Smooth muscle cell (in vitro differentiated cells): ENCODE measurements around the gene PITX2. TPM values are rescaled to one million over a fixed set of nuclear protein-coding genes. Genes with fewer than 3 reads are reported as not detected.

Experiments used
- DNase-seq: peaks from one replicate; lab custom pipeline; 2025; ENCODE audit not compliant: unreplicated experiment; lab: John Stamatoyannopoulos, UW
- H2AFZ ChIP-seq: fragments of 200-600 bp; sonication (generic); 2 replicates; pipeline ENCODE4 v1.6.0; 2016; ENCODE audit warnings: antibody characterized with exemption, low read depth, mild to moderate bottlenecking
- H3F3A ChIP-seq: fragments of 200-600 bp; sonication (generic); 2 replicates; pipeline ENCODE4 v1.6.0; 2017; ENCODE audit warnings: antibody characterized with exemption, low read depth
- H3K27ac ChIP-seq: fragments of 200-600 bp; sonication (generic); 2 replicates; pipeline ENCODE4 v1.5.1; 2016; ENCODE audit warnings: low read depth, mild to moderate bottlenecking
- H3K27me3 ChIP-seq: fragments of 200-600 bp; sonication (generic); 2 replicates; pipeline ENCODE4 v1.6.1; 2016; ENCODE audit warnings: low read depth, mild to moderate bottlenecking
- H3K36me3 ChIP-seq: fragments of 200-600 bp; sonication (generic); 2 replicates; pipeline ENCODE4 v1.5.1; 2016; ENCODE audit warnings: low read depth
- H3K4me1 ChIP-seq: fragments of 200-600 bp; sonication (generic); 2 replicates; pipeline ENCODE4 v1.5.1; 2016; ENCODE audit warnings: low read depth
- H3K4me2 ChIP-seq: fragments of 200-600 bp; sonication (generic); 2 replicates; pipeline ENCODE4 v1.6.0; 2016; ENCODE audit warnings: mild to moderate bottlenecking
- H3K4me3 ChIP-seq: fragments of 200-600 bp; sonication (generic); 2 replicates; pipeline ENCODE4 v1.5.1; 2016; ENCODE audit warnings: mild to moderate bottlenecking
- H3K79me2 ChIP-seq: fragments of 200-600 bp; sonication (generic); 2 replicates; pipeline ENCODE4 v1.6.0; 2016; ENCODE audit warnings: low read depth, mild to moderate bottlenecking
- H3K9ac ChIP-seq: fragments of 200-600 bp; sonication (generic); 2 replicates; pipeline ENCODE4 v1.6.0; 2016; ENCODE audit warnings: low read depth
- H3K9me3 ChIP-seq: fragments of 200-600 bp; sonication (generic); replicated peaks from 2 replicates; pipeline ENCODE4 v1.5.1; 2016; ENCODE audit warnings: low read depth
- H4K20me1 ChIP-seq: fragments of 200-600 bp; sonication (generic); 2 replicates; pipeline ENCODE4 v1.6.0; 2016; ENCODE audit warnings: low read depth
- CTCF ChIP-seq: fragments of 200-600 bp; sonication (generic); IDR thresholded peaks from 2 replicates; pipeline ENCODE4 v1.5.1; 2017; ENCODE audit warnings: borderline replicate concordance, mild to moderate bottlenecking, antibody characterized with exemption; ENCODE audit not compliant: insufficient read depth, poor library complexity, severe bottlenecking
- WGBS: methylation state at CpG from one replicate; pipeline ENCODE4 v1.1.7; 2016; ENCODE audit warnings: low lambda C conversion rate; 5-methylcytosine and 5-hydroxymethylcytosine counted together
- polyA plus RNA-seq: library from polyadenylated mRNA; unstranded; fragments of >200 nt; fragmentation: Nextera tagmentation; extraction: Ambion mirVana; gene quantifications from 2 replicates; pipeline ENCODE4 v1.2.1, GENCODE V29; 2016
- total RNA-seq: library from RNA; depleted of rRNA; stranded (reverse); fragments of >200 nt; gene quantifications from 2 replicates; pipeline ENCODE4 v1.2.3, GENCODE V29; 2014

Gene PITX2
- total and polyA plus RNA-seq, 2 experiments from 2014 or later: 289 to 543 TPM

- Histone ChIP-seq H3F3A (peaks cover 21% of the 10 kb centered on the region), H3K27ac (peak overlapping the region; percentile 95), H3K4me3 (peak overlapping the region; percentile 65), H3K4me2 (peak overlapping the region; percentile 98), H3K9me3 (no peaks in the 10 kb centered on the region), H3K79me2 (peaks cover 86% of the 10 kb centered on the region), H3K27me3 (no peaks in the 10 kb centered on the region), H2AFZ (peak overlapping the region; percentile 74), H4K20me1 (peaks cover 19% of the 10 kb centered on the region), H3K36me3 (no peaks in the 10 kb centered on the region), H3K4me1 (peaks cover 37% of the 10 kb centered on the region), H3K9ac (peak overlapping the region; percentile 89)
- 4% methylated on average over 27 of the region's 27 CpGs for WGBS
- no peak for TF ChIP-seq CTCF
- DNase-seq: no peak
These were observed 8.5 kb downstream of the PITX2 start for GRCh38 chr4:110614173-110614963.

DNA sequence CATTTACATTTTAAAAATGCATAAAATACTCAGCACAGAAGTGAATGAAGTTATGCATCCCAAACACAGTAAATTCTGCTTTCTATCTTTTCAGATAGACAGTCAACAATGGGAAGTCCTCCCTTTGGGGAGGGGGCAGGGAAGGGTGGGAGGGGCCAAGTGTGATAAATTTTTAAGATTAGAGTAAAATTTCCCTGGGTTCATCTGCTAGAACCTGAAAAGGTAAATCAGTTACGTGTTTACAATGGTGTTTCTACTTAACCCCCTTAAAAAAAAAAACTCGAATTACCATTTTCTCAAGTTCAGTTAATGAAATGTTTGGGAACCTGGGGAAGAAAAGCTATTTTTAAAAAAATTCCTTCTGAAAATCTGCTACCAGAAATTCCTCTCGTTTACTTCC is 9.1 kb downstream of the PITX2 start:
- Histone ChIP-seq H3F3A (peaks cover 21% of the 10 kb centered on the region), H3K79me2 (peaks cover 86% of the 10 kb centered on the region), H3K4me1 (peaks cover 43% of the 10 kb centered on the region), H3K9ac (peak overlapping the region; percentile 89), H3K27me3 (no peaks in the 10 kb centered on the region), H4K20me1 (peaks cover 13% of the 10 kb centered on the region), H2AFZ (peak overlapping the region; percentile 74), H3K4me2 (peak overlapping the region; percentile 98), H3K9me3 (no peaks in the 10 kb centered on the region), H3K4me3 (peak overlapping the region; percentile 65), H3K27ac (peak overlapping the region; percentile 95), H3K36me3 (no peaks in the 10 kb centered on the region)
- no peak for TF ChIP-seq CTCF
- no peak for DNase-seq
- WGBS: 0% methylated on average over 3 of the region's 3 CpGs

GRCh38 chr4:110612631-110613269 is 10.1 kb downstream of the PITX2 start:
- Histone ChIP-seq H3K27me3 (no peaks in the 10 kb centered on the region), H3K79me2 (peaks cover 86% of the 10 kb centered on the region), H3K27ac (peak overlapping the region; percentile 95), H3K9ac (no peak overlapping the region), H4K20me1 (peaks cover 3% of the 10 kb centered on the region), H3K4me1 (peaks cover 42% of the 10 kb centered on the region), H3K36me3 (no peaks in the 10 kb centered on the region), H2AFZ (no peak overlapping the region), H3F3A (peaks cover 24% of the 10 kb centered on the region), H3K9me3 (no peaks in the 10 kb centered on the region), H3K4me3 (no peak overlapping the region), H3K4me2 (peak overlapping the region; percentile 98)
- WGBS: 85% methylated on average over 23 of the region's 23 CpGs
- no peak for DNase-seq
- TF ChIP-seq CTCF: no peak
